HepG2 (cell line): Measurements from ENCODE around the gene CSH1. TPM values are rescaled to one million over a fixed set of nuclear protein-coding genes. Genes with fewer than 3 reads are reported as not detected.

Experiments used
- BCL6 ChIP-seq: IDR thresholded peaks from 2 replicates; pipeline ENCODE4 v1.6.1; 2016; ENCODE audit warnings: missing genetic modification reagents, missing compliant biosample characterization
- DZIP1 ChIP-seq: sonication (generic); formaldehyde crosslinking; IDR thresholded peaks from 2 replicates; pipeline ENCODE4 v1.5.0; 2020; ENCODE audit warnings: mild to moderate bottlenecking, missing genetic modification reagents
- ELF1 ChIP-seq: sonication (generic); formaldehyde crosslinking; IDR thresholded peaks from 2 replicates; pipeline ENCODE4 v1.4.0; 2020; ENCODE audit warnings: missing genetic modification reagents
- HIVEP1 ChIP-seq: sonication (generic); formaldehyde crosslinking; IDR thresholded peaks from 2 replicates; pipeline ENCODE4 v1.4.0; 2020; ENCODE audit warnings: mild to moderate bottlenecking, missing genetic modification reagents
- JUN ChIP-seq: sonication (generic); formaldehyde crosslinking; IDR thresholded peaks from 2 replicates; pipeline ENCODE4 v1.4.0; 2020; ENCODE audit warnings: mild to moderate bottlenecking, missing genetic modification reagents
- MYPOP ChIP-seq: sonication (generic); formaldehyde crosslinking; IDR thresholded peaks from 2 replicates; pipeline ENCODE4 v1.8.1; 2023; ENCODE audit warnings: mild to moderate bottlenecking, moderate library complexity, missing genetic modification reagents
- POGZ ChIP-seq: sonication (generic); formaldehyde crosslinking; IDR thresholded peaks from 2 replicates; pipeline ENCODE4 v1.4.0; 2020; ENCODE audit warnings: mild to moderate bottlenecking, missing genetic modification reagents
- SP1 ChIP-seq, 2 experiments: fragments of 450-650 bp in 1 of 2; sonication (generic) in 1 of 2; formaldehyde crosslinking in 1 of 2; IDR thresholded peaks; 2 replicates each; pipeline versions ENCODE4 v1.4.0 to v1.6.1; 2016 to 2020; ENCODE audit warnings: missing genetic modification reagents in 1 of 2
- TAF1 ChIP-seq: sonication (generic); formaldehyde crosslinking; IDR thresholded peaks from 2 replicates; pipeline ENCODE4 v1.4.0; 2020; ENCODE audit warnings: missing genetic modification reagents
- ZBTB7B ChIP-seq: sonication (generic); formaldehyde crosslinking; IDR thresholded peaks from 2 replicates; pipeline ENCODE4 v1.4.0; 2020; ENCODE audit warnings: missing genetic modification reagents
- ZNF3 ChIP-seq: IDR thresholded peaks from 2 replicates; pipeline ENCODE4 v1.7.0; 2017; ENCODE audit warnings: inconsistent platforms
- ZNF326 ChIP-seq: sonication (generic); formaldehyde crosslinking; IDR thresholded peaks from 2 replicates; pipeline ENCODE4 v1.4.0; 2020; ENCODE audit warnings: missing genetic modification reagents, borderline replicate concordance
- ZNF530 ChIP-seq: sonication (generic); formaldehyde crosslinking; IDR thresholded peaks from 2 replicates; pipeline ENCODE4 v1.5.0; 2020; ENCODE audit warnings: low read depth, mild to moderate bottlenecking, missing genetic modification reagents
- ZNF563 ChIP-seq: sonication (generic); formaldehyde crosslinking; IDR thresholded peaks from 2 replicates; pipeline ENCODE4 v1.8.0; 2022; ENCODE audit warnings: mild to moderate bottlenecking, moderate library complexity, missing genetic modification reagents
- ZNF614 ChIP-seq: IDR thresholded peaks from 2 replicates; pipeline ENCODE4 v1.6.1; 2018; ENCODE audit warnings: missing biosample characterization, missing genetic modification reagents, inconsistent platforms, borderline replicate concordance
- ZSCAN25 ChIP-seq: sonication (generic); formaldehyde crosslinking; IDR thresholded peaks from 2 replicates; pipeline ENCODE4 v1.8.0; 2022; ENCODE audit warnings: mild to moderate bottlenecking, missing genetic modification reagents
- ZZZ3 ChIP-seq: sonication (generic); formaldehyde crosslinking; IDR thresholded peaks from 2 replicates; pipeline ENCODE4 v1.4.0; 2020; ENCODE audit warnings: missing genetic modification reagents, mild to moderate bottlenecking, borderline replicate concordance
- polyA plus RNA-seq, 8 experiments: library from polyadenylated mRNA; depleted of rRNA in 3 of 8; stranded (reverse) in 7 of 8; unstranded in 1 of 8; fragments of >200 nt; fragmentation: Illumina TruSeq in 4 of 8; extraction: Trizol in 4 of 8; gene quantifications; 2 replicates each; pipeline versions ENCODE4 v1.2.1 to v1.2.3, GENCODE V29; 2011 to 2016; ENCODE audit warnings: low read depth in 4 of 8, missing spikeins in 1 of 8, mixed read lengths in 1 of 8; ENCODE audit not compliant: insufficient read depth in 1 of 8
- total RNA-seq, 5 experiments: library from RNA; depleted of rRNA; stranded (reverse); fragments of >200 nt; fragmentation: Illumina TruSeq; extraction: Trizol; gene quantifications; 2 replicates each; pipeline ENCODE4 v1.2.3, GENCODE V29; 2016; ENCODE audit warnings: low read depth in 1 of 5
- TF ChIP-seq, protein P1 (sequence below): IDR thresholded peaks from 2 replicates; pipeline ENCODE4 v1.6.1; 2016; ENCODE audit warnings: mild to moderate bottlenecking
- TF ChIP-seq, protein P2 (sequence below), 2 experiments: sonication (generic) in 1 of 2; formaldehyde crosslinking in 1 of 2; IDR thresholded peaks; 2 replicates each; pipeline versions ENCODE4 v1.6.1 to v1.9.0; 2014 to 2022; ENCODE audit warnings: antibody characterized with exemption in 1 of 2, borderline replicate concordance in 1 of 2, inconsistent platforms in 1 of 2, low read depth in 1 of 2, missing genetic modification reagents in 1 of 2
- TF ChIP-seq, protein P3 (sequence below): sonication (generic); formaldehyde crosslinking; IDR thresholded peaks from 2 replicates; pipeline ENCODE4 v1.8.1; 2023; ENCODE audit warnings: mild to moderate bottlenecking, missing genetic modification reagents, borderline replicate concordance

The CSH1 gene
- total and polyA plus RNA-seq, 2 of the 13 experiments (the other 11 are each of a cell fraction or from before 2014, with no cell fraction given) = not detected

GRCh38 chr17:63854709-63855108 is 41.7 kb downstream of the CSH1 start (continued):
- TF ChIP-seq DZIP1 (CRISPR knock-in tag) (no peak), ZBTB7B (no peak), ZNF530 (CRISPR knock-in tag) (no peak), TAF1 (CRISPR knock-in tag) (no peak), ZNF614 (CRISPR knock-in tag) (no peak), JUN (CRISPR knock-in tag) (no peak), SP1 (IDR thresholded peaks at IDR 0.05) (no peak), SP1 (CRISPR knock-in tag; IDR thresholded peaks at IDR 0.05) (no peak), POGZ (CRISPR knock-in tag) (no peak), ZZZ3 (CRISPR knock-in tag) (no peak), ZNF3 (CRISPR knock-in tag) (no peak), HIVEP1 (CRISPR knock-in tag) (no peak), ZNF326 (no peak), MYPOP (no peak), ELF1 (CRISPR knock-in tag) (no peak), ZNF563 (CRISPR knock-in tag) (no peak), BCL6 (CRISPR knock-in tag) (no peak), ZSCAN25 (CRISPR knock-in tag) (no peak)
- TF ChIP-seq, protein P1, sequence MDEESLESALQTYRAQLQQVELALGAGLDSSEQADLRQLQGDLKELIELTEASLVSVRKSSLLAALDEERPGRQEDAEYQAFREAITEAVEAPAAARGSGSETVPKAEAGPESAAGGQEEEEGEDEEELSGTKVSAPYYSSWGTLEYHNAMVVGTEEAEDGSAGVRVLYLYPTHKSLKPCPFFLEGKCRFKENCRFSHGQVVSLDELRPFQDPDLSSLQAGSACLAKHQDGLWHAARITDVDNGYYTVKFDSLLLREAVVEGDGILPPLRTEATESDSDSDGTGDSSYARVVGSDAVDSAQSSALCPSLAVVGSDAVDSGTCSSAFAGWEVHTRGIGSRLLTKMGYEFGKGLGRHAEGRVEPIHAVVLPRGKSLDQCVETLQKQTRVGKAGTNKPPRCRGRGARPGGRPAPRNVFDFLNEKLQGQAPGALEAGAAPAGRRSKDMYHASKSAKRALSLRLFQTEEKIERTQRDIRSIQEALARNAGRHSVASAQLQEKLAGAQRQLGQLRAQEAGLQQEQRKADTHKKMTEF = 0 out of 2 replicates have a peak, but pooled peaks have one; percentile 16
- TF ChIP-seq, protein P2, sequence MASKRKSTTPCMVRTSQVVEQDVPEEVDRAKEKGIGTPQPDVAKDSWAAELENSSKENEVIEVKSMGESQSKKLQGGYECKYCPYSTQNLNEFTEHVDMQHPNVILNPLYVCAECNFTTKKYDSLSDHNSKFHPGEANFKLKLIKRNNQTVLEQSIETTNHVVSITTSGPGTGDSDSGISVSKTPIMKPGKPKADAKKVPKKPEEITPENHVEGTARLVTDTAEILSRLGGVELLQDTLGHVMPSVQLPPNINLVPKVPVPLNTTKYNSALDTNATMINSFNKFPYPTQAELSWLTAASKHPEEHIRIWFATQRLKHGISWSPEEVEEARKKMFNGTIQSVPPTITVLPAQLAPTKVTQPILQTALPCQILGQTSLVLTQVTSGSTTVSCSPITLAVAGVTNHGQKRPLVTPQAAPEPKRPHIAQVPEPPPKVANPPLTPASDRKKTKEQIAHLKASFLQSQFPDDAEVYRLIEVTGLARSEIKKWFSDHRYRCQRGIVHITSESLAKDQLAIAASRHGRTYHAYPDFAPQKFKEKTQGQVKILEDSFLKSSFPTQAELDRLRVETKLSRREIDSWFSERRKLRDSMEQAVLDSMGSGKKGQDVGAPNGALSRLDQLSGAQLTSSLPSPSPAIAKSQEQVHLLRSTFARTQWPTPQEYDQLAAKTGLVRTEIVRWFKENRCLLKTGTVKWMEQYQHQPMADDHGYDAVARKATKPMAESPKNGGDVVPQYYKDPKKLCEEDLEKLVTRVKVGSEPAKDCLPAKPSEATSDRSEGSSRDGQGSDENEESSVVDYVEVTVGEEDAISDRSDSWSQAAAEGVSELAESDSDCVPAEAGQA (IDR thresholded peaks at IDR 0.05; ENCODE audit: low read depth) = no peak
- TF ChIP-seq, protein P2 (CRISPR knock-in tag; IDR thresholded peaks at IDR 0.05; ENCODE audit: borderline replicate concordance) = no peak
- TF ChIP-seq, protein P3, sequence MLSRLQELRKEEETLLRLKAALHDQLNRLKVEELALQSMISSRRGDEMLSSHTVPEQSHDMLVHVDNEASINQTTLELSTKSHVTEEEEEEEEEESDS (CRISPR knock-in tag) = no peak
